ENCODE results near the gene STAM2. TPM values are rescaled to one million over a fixed set of nuclear protein-coding genes. Genes with fewer than 3 reads are reported as not detected.

Gene STAM2
- total RNA-seq, 1 experiment from 2014 or later, result 31.0 TPM

- no peak overlapping the region for H3K9ac ChIP-seq (ENCODE audit: low read length)
- H3K4me2 ChIP-seq (ENCODE audit: low read depth, low read length, poor library complexity, severe bottlenecking), result no peak overlapping the region
- H3K9me2 ChIP-seq (replicated peaks; ENCODE audit: insufficient read depth, low read length), result no peaks in the 10 kb centered on the region
- H3K27ac ChIP-seq (ENCODE audit: low read length), result no peak overlapping the region
- no peaks in the 10 kb centered on the region for H4K20me1 ChIP-seq (ENCODE audit: insufficient read depth, low read depth, low read length)
- no peaks in the 10 kb centered on the region for H3K4me1 ChIP-seq (ENCODE audit: low read length)
- no peaks in the 10 kb centered on the region for H3K27me3 ChIP-seq (ENCODE audit: low read length)
- H3K9me3 ChIP-seq (ENCODE audit: low read length), result no peaks in the 10 kb centered on the region
- DNase-seq, result no peak
- H3K79me2 ChIP-seq (ENCODE audit: low read length), result no peaks in the 10 kb centered on the region
- no peak overlapping the region for H3K4me3 ChIP-seq (ENCODE audit: low read length)
- H2AFZ ChIP-seq (ENCODE audit: low read length), result no peak overlapping the region
- no peaks in the 10 kb centered on the region for H3K36me3 ChIP-seq (ENCODE audit: insufficient read depth, low read length)
These were observed 87.6 kb downstream of the STAM2 start for GRCh38 chr2:152088006-152088405.

- H3K27me3 ChIP-seq (ENCODE audit: low read length), result no peaks in the 10 kb centered on the region
- H3K79me2 ChIP-seq (ENCODE audit: low read length), result no peaks in the 10 kb centered on the region
- H3K9ac ChIP-seq (ENCODE audit: low read length), result no peak overlapping the region
- no peak overlapping the region for H3K4me2 ChIP-seq (ENCODE audit: low read depth, low read length, poor library complexity, severe bottlenecking)
- no peaks in the 10 kb centered on the region for H3K9me3 ChIP-seq (ENCODE audit: low read length)
- H3K4me3 ChIP-seq (ENCODE audit: low read length), result no peak overlapping the region
- H3K4me1 ChIP-seq (ENCODE audit: low read length), result no peaks in the 10 kb centered on the region
- no peaks in the 10 kb centered on the region for H4K20me1 ChIP-seq (ENCODE audit: insufficient read depth, low read depth, low read length)
- no peaks in the 10 kb centered on the region for H3K9me2 ChIP-seq (replicated peaks; ENCODE audit: insufficient read depth, low read length)
- H3K27ac ChIP-seq (ENCODE audit: low read length), result no peak overlapping the region
- no peaks in the 10 kb centered on the region for H3K36me3 ChIP-seq (ENCODE audit: insufficient read depth, low read length)
- DNase-seq, result no peak
- H2AFZ ChIP-seq (ENCODE audit: low read length), result no peak overlapping the region
These were observed 89.3 kb downstream of the STAM2 start for GRCh38 chr2:152086231-152086630.

GRCh38 chr2:152084076-152084475 is 91.5 kb downstream of the STAM2 start:
- no peak overlapping the region for H3K27ac ChIP-seq (ENCODE audit: low read length)
- no peak overlapping the region for H2AFZ ChIP-seq (ENCODE audit: low read length)
- no peaks in the 10 kb centered on the region for H3K79me2 ChIP-seq (ENCODE audit: low read length)
- no peaks in the 10 kb centered on the region for H3K9me3 ChIP-seq (ENCODE audit: low read length)
- no peaks in the 10 kb centered on the region for H3K36me3 ChIP-seq (ENCODE audit: insufficient read depth, low read length)
- H3K9me2 ChIP-seq (replicated peaks; ENCODE audit: insufficient read depth, low read length), result no peaks in the 10 kb centered on the region
- H3K4me1 ChIP-seq (ENCODE audit: low read length), result no peaks in the 10 kb centered on the region
- H3K4me3 ChIP-seq (ENCODE audit: low read length), result no peak overlapping the region
- H3K4me2 ChIP-seq (ENCODE audit: low read depth, low read length, poor library complexity, severe bottlenecking), result no peak overlapping the region
- no peak for DNase-seq
- no peak overlapping the region for H3K9ac ChIP-seq (ENCODE audit: low read length)
- H4K20me1 ChIP-seq (ENCODE audit: insufficient read depth, low read depth, low read length), result no peaks in the 10 kb centered on the region
- no peaks in the 10 kb centered on the region for H3K27me3 ChIP-seq (ENCODE audit: low read length)

- Histone ChIP-seq H4K20me1 (ENCODE audit: insufficient read depth, low read depth, low read length) (no peaks in the 10 kb centered on the region), H3K27me3 (ENCODE audit: low read length) (no peaks in the 10 kb centered on the region), H3K79me2 (ENCODE audit: low read length) (no peaks in the 10 kb centered on the region), H3K4me2 (ENCODE audit: low read depth, low read length, poor library complexity, severe bottlenecking) (no peak overlapping the region), H3K9ac (ENCODE audit: low read length) (no peak overlapping the region), H3K36me3 (ENCODE audit: insufficient read depth, low read length) (no peaks in the 10 kb centered on the region), H3K4me1 (ENCODE audit: low read length) (no peaks in the 10 kb centered on the region), H3K9me2 (replicated peaks; ENCODE audit: insufficient read depth, low read length) (no peaks in the 10 kb centered on the region), H3K27ac (ENCODE audit: low read length) (no peak overlapping the region), H2AFZ (ENCODE audit: low read length) (no peak overlapping the region), H3K4me3 (ENCODE audit: low read length) (no peak overlapping the region), H3K9me3 (ENCODE audit: low read length) (no peaks in the 10 kb centered on the region)
- no peak for DNase-seq
These were observed 92.2 kb downstream of the STAM2 start for GRCh38 chr2:152083202-152083875.

- Histone ChIP-seq H3K9me3 (ENCODE audit: low read length) (no peaks in the 10 kb centered on the region), H3K36me3 (ENCODE audit: insufficient read depth, low read length) (no peaks in the 10 kb centered on the region), H3K4me1 (ENCODE audit: low read length) (no peaks in the 10 kb centered on the region), H3K4me3 (ENCODE audit: low read length) (no peak overlapping the region), H3K9ac (ENCODE audit: low read length) (no peak overlapping the region), H3K9me2 (replicated peaks; ENCODE audit: insufficient read depth, low read length) (no peaks in the 10 kb centered on the region), H3K27me3 (ENCODE audit: low read length) (no peaks in the 10 kb centered on the region), H3K79me2 (ENCODE audit: low read length) (no peaks in the 10 kb centered on the region), H4K20me1 (ENCODE audit: insufficient read depth, low read depth, low read length) (no peaks in the 10 kb centered on the region), H3K4me2 (ENCODE audit: low read depth, low read length, poor library complexity, severe bottlenecking) (no peak overlapping the region), H3K27ac (ENCODE audit: low read length) (no peak overlapping the region), H2AFZ (ENCODE audit: low read length) (no peak overlapping the region)
- DNase-seq, result no peak
These were observed 96.9 kb downstream of the STAM2 start for GRCh38 chr2:152078662-152079061.

- Histone ChIP-seq H3K9me3 (ENCODE audit: low read length) (no peaks in the 10 kb centered on the region), H3K79me2 (ENCODE audit: low read length) (no peaks in the 10 kb centered on the region), H3K4me1 (ENCODE audit: low read length) (no peaks in the 10 kb centered on the region), H2AFZ (ENCODE audit: low read length) (no peak overlapping the region), H4K20me1 (ENCODE audit: insufficient read depth, low read depth, low read length) (no peaks in the 10 kb centered on the region), H3K9ac (ENCODE audit: low read length) (no peak overlapping the region), H3K4me3 (ENCODE audit: low read length) (no peak overlapping the region), H3K9me2 (replicated peaks; ENCODE audit: insufficient read depth, low read length) (no peaks in the 10 kb centered on the region), H3K27ac (ENCODE audit: low read length) (no peak overlapping the region), H3K4me2 (ENCODE audit: low read depth, low read length, poor library complexity, severe bottlenecking) (no peak overlapping the region), H3K27me3 (ENCODE audit: low read length) (no peaks in the 10 kb centered on the region), H3K36me3 (ENCODE audit: insufficient read depth, low read length) (no peaks in the 10 kb centered on the region)
- DNase-seq, result no peak
These were observed 97.5 kb downstream of the STAM2 start for GRCh38 chr2:152078023-152078422.

- Histone ChIP-seq H3K27me3 (ENCODE audit: low read length) (no peaks in the 10 kb centered on the region), H3K9ac (ENCODE audit: low read length) (no peak overlapping the region), H4K20me1 (ENCODE audit: insufficient read depth, low read depth, low read length) (no peaks in the 10 kb centered on the region), H3K79me2 (ENCODE audit: low read length) (no peaks in the 10 kb centered on the region), H3K9me3 (ENCODE audit: low read length) (no peaks in the 10 kb centered on the region), H3K4me3 (ENCODE audit: low read length) (no peak overlapping the region), H3K9me2 (replicated peaks; ENCODE audit: insufficient read depth, low read length) (no peaks in the 10 kb centered on the region), H3K4me2 (ENCODE audit: low read depth, low read length, poor library complexity, severe bottlenecking) (no peak overlapping the region), H2AFZ (ENCODE audit: low read length) (no peak overlapping the region), H3K27ac (ENCODE audit: low read length) (no peak overlapping the region), H3K36me3 (ENCODE audit: insufficient read depth, low read length) (no peaks in the 10 kb centered on the region), H3K4me1 (ENCODE audit: low read length) (peaks cover 12% of the 10 kb centered on the region)
- DNase-seq, result no peak
These were observed 100.0 kb downstream of the STAM2 start for GRCh38 chr2:152075461-152076050.

GRCh38 chr2:152072011-152072410 is 103.6 kb downstream of the STAM2 start:
- no peaks in the 10 kb centered on the region for H3K27me3 ChIP-seq (ENCODE audit: low read length)
- no peak overlapping the region for H3K9ac ChIP-seq (ENCODE audit: low read length)
- H3K9me2 ChIP-seq (replicated peaks; ENCODE audit: insufficient read depth, low read length), result no peaks in the 10 kb centered on the region
- H3K36me3 ChIP-seq (ENCODE audit: insufficient read depth, low read length), result no peaks in the 10 kb centered on the region
- no peak overlapping the region for H2AFZ ChIP-seq (ENCODE audit: low read length)
- H3K79me2 ChIP-seq (ENCODE audit: low read length), result no peaks in the 10 kb centered on the region
- no peaks in the 10 kb centered on the region for H4K20me1 ChIP-seq (ENCODE audit: insufficient read depth, low read depth, low read length)
- H3K4me3 ChIP-seq (ENCODE audit: low read length), result no peak overlapping the region
- H3K9me3 ChIP-seq (ENCODE audit: low read length), result no peaks in the 10 kb centered on the region
- H3K27ac ChIP-seq (ENCODE audit: low read length), result no peak overlapping the region
- H3K4me2 ChIP-seq (ENCODE audit: low read depth, low read length, poor library complexity, severe bottlenecking), result no peak overlapping the region
- DNase-seq, result no peak
- H3K4me1 ChIP-seq (ENCODE audit: low read length), result peaks cover 12% of the 10 kb centered on the region
